Activated T-cell treated with anti-CD3 and anti-CD28 coated beads for 4 hours (primary cell): ENCODE results near the gene ODF2L.
"Not testable (repeated sequence)": the region's sequence is repeated elsewhere in the genome, so short reads cannot be mapped to it uniquely, and the experiment has no call there.

Source experiments
- DNase-seq: peaks from one replicate; pipeline ENCODE4 v3.0.0-alpha.2; 2020

The ODF2L gene

DNA sequence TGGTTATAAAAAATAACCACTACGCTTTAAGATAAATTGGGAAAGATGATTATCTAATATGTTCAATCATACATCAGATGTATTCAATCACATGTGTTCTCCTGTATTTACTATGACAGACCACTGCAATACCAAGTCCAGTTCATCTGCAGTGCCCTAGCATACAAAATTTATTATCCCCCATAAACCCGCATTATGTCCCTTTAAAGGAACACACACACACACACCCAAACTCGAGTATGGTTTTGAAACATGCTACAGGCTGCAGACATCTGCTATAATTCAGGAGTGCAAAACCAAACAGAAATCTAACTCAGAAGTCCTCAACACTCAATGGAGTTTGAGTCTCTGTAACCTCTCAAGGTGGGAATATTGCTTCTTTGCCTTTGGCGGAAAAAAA lies 14.9 kb downstream of the ODF2L start:
- DNase-seq = no peak

GRCh38 chr1:86380257-86380861 lies 15.8 kb downstream of the ODF2L start:
- DNase-seq = no peak

DNA sequence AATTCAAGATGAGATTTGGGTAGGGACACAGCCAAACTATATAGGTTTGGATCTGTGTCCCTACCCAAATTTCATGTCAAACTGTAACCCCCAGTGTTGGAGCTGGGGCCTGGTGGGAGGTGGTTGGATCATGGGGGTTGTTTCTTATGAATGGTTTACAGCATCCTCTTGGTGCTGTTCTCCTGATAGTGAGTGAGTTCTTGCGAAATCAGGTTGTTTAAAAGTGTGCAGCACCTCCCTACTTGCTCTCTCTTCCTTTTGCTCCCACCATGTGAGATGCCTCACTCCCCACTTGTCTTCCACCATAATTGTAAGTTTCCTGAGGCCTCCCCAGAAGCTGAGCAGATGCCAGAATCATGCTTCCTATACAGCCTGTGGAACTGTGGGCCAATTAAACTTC lies 17.3 kb downstream of the ODF2L start:
- DNase-seq = no peak

- no peak for DNase-seq
Observed at GRCh38 chr1:86377341-86377740, 18.8 kb downstream of the ODF2L start.

DNA sequence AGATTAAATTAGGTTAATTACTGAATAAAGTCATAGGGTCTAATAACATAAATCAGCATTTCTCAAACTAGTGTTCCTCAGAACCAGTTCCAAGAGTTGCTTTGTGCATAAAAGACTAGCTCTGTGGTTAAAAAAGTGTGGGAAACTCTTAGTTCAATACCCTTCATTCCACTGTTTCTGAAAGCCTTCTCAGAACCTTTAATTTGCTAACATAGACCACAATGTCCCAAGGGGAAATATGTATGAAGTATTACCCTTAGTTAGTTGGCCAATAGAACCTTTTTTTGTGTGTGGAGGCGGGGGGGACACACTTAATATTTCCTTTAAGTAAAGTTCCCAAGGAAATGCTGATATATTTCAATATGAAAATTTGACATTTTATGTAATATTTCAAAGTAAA lies 20.4 kb downstream of the ODF2L start:
- no peak for DNase-seq

GRCh38 chr1:86370601-86371022 lies 25.5 kb downstream of the ODF2L start:
- no peak for DNase-seq

DNA sequence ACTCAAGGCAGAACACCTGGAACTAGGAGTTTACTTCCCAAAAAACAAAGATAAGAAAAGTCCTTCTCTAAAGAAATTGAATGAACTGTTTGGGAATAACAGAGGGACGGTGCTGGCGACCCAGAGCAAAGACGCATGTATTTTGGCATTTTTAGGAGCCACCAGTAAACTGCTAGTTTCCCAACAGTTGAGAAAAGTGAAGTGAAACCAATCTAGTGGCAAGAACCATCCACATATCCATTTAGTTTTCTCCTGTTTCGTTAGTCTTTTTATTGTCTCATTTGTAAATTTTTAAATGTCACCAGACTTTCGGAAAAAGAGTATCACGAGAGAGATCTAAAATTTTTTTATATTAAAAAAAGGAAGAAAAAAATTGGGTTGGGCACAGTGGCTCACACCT lies 30.2 kb downstream of the ODF2L start:
- DNase-seq = no peak

DNA sequence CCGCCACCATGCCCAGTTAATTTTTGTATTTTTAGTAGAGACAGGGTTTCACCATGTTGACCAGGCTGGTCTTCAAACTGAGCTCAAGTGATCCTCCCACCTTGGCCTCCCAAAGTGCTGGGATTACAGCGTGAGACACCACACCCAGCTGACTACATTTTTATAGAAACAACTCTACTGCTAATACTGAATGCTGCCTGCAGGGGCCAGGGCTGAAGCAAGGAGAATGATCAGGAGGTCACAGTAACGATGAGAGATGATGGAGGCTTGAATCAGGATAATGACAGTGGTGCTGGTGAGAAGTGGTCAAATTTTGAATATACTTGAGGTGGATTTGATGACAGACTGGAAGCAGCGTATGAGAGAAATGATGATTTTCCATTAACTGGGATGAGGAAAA lies 33.3 kb downstream of the ODF2L start:
- no peak for DNase-seq

DNA sequence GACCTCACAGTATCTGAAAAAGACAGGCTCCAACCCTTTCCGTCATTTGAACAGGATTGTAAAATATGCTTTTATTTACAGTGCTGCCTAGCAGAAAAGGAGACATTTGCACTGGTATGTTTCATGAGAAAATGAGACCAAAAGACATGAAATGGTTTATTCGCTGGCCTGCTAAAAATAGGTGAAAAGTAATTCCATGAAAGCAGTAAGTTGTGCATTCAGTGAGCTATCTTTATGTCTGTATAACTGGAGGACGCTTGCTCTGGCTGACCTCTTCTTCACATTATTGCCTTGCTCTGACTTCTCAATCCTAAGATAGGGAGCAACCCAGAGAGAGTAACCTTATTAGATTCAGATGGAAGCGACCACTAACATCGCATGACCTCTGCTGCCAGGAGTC lies 38.3 kb downstream of the ODF2L start:
- no peak for DNase-seq

- no peak for DNase-seq
Observed at GRCh38 chr1:86356247-86356646, 39.9 kb downstream of the ODF2L start.

GRCh38 chr1:86352086-86352485 lies 44.0 kb downstream of the ODF2L start:
- DNase-seq = no peak

GRCh38 chr1:86350230-86350629 lies 45.9 kb downstream of the ODF2L start:
- DNase-seq = not testable (repeated sequence)

GRCh38 chr1:86346388-86346787 lies 49.7 kb downstream of the ODF2L start:
- DNase-seq = no peak

GRCh38 chr1:86345042-86345441 lies 51.1 kb downstream of the ODF2L start:
- DNase-seq = no peak

DNA sequence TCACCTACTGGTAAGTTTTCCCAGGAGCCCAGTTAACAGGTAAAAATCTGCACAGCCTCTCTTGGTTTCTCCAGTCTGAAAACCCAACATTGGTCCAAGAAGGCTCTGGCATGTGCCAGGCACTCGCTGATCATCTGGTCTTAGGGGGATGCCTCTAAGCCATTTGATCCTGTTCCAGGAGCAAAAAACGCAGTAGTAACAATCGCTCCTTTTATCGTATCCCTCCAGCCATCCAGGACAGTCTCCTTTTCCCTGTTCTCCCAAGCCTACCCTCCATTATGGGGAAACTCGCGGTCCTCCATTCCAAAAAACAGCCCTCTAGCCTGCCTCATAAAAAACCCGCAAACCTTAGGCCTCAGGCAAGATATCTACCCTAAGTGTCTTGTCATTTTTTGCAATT lies 56.2 kb downstream of the ODF2L start:
- no peak for DNase-seq

DNA sequence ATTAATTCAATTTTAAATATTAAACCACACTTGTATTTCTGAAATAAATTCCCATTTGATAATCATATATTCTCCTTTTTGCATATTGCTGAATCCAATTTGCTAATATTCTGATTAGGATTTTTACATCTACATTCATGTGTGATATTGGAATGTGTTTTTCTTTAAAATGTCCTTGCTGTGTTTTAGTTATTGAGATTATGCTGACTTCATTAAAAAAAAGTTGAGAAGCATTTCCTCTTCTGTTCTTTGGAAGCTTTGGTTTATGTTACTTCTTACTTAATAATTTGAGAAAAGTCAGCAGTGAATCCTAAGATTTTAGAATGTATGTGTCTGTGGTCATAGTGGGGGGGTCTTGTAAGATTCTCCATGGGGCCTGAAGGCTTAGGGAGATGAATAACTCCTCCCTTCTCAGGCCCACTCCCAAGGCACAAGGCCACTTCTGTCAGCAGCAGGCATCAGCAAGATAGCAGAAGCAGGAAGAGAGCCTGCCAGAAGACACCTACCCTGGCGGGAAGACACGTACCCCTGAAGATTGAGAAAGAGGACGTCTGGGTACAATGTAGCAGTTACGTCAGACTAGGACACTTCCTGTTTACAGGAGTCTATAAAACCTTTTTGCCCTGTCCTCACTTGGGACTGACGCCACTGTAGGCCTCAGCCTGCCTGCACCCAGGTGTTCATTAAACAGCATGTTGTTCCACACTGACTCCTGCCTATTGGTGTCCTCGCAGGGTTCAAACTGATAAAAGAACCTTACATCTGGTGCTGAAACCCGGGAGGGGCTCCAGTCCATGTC lies 56.9 kb downstream of the ODF2L start:
- no peak for DNase-seq

DNA sequence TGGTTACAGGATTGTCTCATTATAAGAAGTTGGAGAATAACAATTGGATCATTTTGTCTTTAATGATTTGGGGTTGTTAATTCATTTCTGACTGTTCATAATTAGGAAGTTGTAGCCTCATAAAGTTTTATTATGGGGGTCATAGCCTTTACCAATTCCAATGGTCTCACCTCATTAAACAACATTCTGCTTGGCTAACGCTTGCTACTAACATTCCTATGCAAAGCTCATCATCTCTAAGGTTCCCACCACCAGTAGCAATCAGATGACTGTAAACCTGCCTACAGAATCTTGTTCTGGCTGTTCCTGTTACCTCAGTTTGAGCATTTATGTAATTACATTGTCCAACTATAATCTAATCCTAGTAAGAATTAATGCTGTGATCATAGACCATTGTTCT lies 60.2 kb downstream of the ODF2L start:
- DNase-seq = no peak

DNA sequence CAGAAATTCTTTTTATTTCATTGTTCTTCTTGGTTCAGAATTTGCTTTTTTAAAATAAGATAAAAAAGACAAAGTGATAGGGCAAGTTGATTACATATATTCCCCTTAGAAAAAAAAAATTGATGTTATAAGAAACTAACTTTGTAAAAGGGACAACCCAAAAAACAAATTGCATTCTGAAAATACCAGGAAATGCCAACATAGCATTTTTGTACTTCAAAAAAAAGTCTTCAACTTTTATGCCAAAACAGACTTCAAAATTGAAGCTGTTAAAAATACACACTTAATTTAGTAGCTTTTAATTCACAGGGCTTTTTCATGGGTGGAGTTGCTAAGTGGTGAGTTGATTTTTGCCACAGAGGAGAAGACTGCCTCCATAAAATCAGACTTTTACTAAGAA lies 70.9 kb downstream of the ODF2L start:
- DNase-seq = no peak

DNA sequence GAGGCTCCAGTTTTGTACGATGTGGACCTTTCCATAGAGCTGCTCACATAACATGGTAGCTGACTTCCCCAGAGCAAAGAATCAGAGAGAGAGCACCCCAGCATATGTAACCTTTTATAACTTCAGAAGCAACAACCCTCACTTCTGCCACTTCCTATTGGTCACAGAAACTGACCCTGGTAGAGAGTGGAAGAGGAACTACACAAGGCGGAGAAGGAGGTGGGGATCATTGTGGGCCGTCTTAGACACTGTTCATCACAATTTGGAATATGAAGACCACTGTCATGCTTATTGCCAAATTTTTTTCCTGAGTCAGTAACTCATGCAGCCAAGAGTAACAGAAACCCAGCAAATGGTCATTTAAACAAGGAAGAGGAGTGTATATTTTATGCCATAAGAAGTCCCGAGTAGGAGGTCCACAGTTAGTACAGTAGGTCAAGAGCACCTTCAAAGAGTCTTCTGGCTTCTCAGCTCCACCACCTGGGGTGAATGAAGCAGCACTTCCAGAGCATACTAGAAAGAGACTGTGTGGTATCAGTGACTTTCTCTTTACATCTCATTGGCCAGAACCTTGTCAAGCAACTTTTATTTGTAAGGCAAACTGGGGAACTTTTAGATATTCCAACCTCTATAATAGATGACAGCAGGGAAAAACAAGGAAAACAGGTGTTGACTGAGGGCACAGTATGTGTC lies 71.8 kb downstream of the ODF2L start:
- no peak for DNase-seq

GRCh38 chr1:86322241-86322640 lies 73.9 kb downstream of the ODF2L start:
- DNase-seq = no peak

DNA sequence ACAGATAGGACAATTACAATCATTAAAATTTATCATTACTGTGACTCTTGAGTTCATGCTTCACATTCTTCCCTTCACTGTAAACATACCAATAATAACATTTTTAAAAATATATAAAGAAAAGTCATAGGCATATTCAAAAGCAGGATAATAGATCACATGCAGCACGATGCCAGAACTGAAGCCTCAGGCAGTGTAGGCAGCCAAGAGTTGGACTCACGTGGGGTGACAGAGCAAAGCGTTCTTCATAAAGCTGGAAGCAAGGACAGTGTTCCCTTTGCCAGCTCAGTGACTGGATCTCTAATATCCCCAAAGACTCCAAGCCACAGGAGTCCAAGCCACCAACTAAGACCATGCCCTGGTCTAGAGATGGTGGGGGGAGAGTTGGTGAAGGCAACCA lies 77.7 kb downstream of the ODF2L start:
- DNase-seq = no peak

- DNase-seq = no peak
Observed at GRCh38 chr1:86317926-86318325, 78.2 kb downstream of the ODF2L start.

- no peak for DNase-seq
Observed at GRCh38 chr1:86305731-86306130, 90.4 kb downstream of the ODF2L start.

DNA sequence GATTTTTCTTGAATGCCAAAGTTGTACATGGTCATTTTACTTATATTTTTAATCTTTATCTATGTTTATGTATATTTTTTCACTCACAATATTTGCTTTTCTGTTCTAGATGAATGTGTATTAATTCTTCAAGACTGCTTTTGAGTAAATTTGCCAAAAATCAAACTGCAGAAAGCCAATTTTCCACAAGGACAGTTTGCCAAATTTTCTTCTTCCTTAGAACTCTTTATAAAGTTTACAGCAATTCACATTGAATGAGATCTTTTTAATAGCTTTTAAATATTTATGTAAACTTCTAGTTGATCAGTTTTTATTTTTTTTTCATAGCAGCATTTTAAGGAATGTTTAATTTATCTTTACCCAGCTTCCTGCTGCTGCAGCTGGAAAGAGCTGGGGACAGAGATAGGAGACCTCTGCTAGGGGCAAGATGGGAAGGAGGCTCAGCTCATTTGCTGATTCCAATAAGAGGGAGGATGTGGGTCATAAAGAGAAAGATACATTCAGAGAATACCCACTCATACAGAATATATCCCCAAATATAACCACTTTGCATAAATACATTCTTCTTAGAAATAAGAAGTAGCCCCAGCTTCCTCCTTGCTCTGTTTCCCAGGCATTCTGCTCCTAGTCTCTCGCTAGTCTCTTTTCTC lies 93.0 kb downstream of the ODF2L start:
- no peak for DNase-seq
